K562 (cell line): ENCODE measurements around the gene KCNQ2. TPM values are rescaled to one million over a fixed set of nuclear protein-coding genes. Genes with fewer than 3 reads are reported as not detected.

ENCODE experiments used
- ATAC-seq: fragments of 200-7000 bp; cut with Tn5 transposase; 3 replicates; pipeline ENCODE4 v1.9.1; 2020; ENCODE audit warnings: moderate library complexity
- BruUV-seq: library from RNA; stranded (reverse); fragments of 400-500 nt; replicated peaks from 2 replicates; lab custom pipeline; 2021; lab: Mats Ljungman, UMichigan
- CTCF ChIA-PET: fragments of 300-600 bp; formaldehyde crosslinking; extraction: SDS; loops from one replicate; lab custom pipeline; 2021; ENCODE audit warnings: low intra/inter-chr PET ratio; lab: Yijun Ruan, JAX
- POLR2A ChIA-PET: fragments of 300-600, 350-650 bp; sonication (Branson Sonifier 250); formaldehyde crosslinking; extraction: SDS; loops from one replicate; lab custom pipeline; 2021; ENCODE audit warnings: antibody characterized with exemption, inconsistent platforms; lab: Yijun Ruan, JAX
- DNase-seq, 4 experiments: peaks; one replicate each; pipeline versions ENCODE4 v3.0.0 to v3.0.0-alpha.2; 2011 to 2018; ENCODE audit warnings: low spot score in 3 of 4, mixed read lengths in 3 of 4; ENCODE audit errors: extremely low read depth in 1 of 4
- FAIRE-seq: peaks from 2 replicates; lab custom pipeline; 2011; peaks lifted over from hg19 to GRCh38; lab: Jason Lieb, UNC
- H2AFZ ChIP-seq: 2 replicates; pipeline ENCODE4 v1.6.0; 2011; ENCODE audit warnings: low read depth, low read length, control low read depth, inconsistent platforms
- H3K27ac ChIP-seq: fragments of 200-600 bp; 3 replicates; pipeline ENCODE4 v1.8.0; 2011; ENCODE audit warnings: low read depth, mild to moderate bottlenecking, control low read depth, inconsistent platforms, low read length, moderate library complexity, mixed read lengths; ENCODE audit errors: extremely low read depth
- H3K27me3 ChIP-seq, 2 experiments: fragments of 300-600 bp in 1 of 2; 2 replicates in 1 of 2; 3 replicates in 1 of 2; pipeline versions ENCODE4 v1.6.0 to v1.8.0; 2011; ENCODE audit warnings: inconsistent platforms in 2 of 2, low read length in 2 of 2, mild to moderate bottlenecking in 1 of 2, mixed read lengths in 1 of 2, moderate library complexity in 1 of 2; ENCODE audit not compliant: control insufficient read depth in 2 of 2, insufficient read depth in 2 of 2
- H3K36me3 ChIP-seq: fragments of 300-600 bp; 3 replicates; pipeline ENCODE4 v1.8.0; 2011; ENCODE audit warnings: mild to moderate bottlenecking, low read length, inconsistent platforms; ENCODE audit not compliant: control insufficient read depth, insufficient read depth
- H3K4me1 ChIP-seq, 2 experiments: fragments of 200-600 bp in 1 of 2; replicated peaks in 1 of 2; 2 replicates in 1 of 2; 3 replicates in 1 of 2; pipeline versions ENCODE4 v1.5.1 to v1.8.0; 2011; ENCODE audit warnings: inconsistent platforms in 2 of 2, low read length in 2 of 2, mild to moderate bottlenecking in 1 of 2, mixed read lengths in 1 of 2, moderate library complexity in 1 of 2; ENCODE audit not compliant: control insufficient read depth in 2 of 2, insufficient read depth in 2 of 2
- H3K4me2 ChIP-seq: 2 replicates; pipeline ENCODE4 v1.6.1; 2011; ENCODE audit warnings: low read length, control low read depth, inconsistent platforms, mixed read lengths; ENCODE audit not compliant: insufficient read depth
- H3K4me3 ChIP-seq: fragments of 200-600 bp; sonication (generic), shearing (Covaris generic); 2 replicates; pipeline ENCODE4 v1.5.1; 2016; ENCODE audit warnings: control low read depth, inconsistent platforms
- H3K79me2 ChIP-seq: fragments of 200-600 bp; 3 replicates; pipeline ENCODE4 v1.8.0; 2011; ENCODE audit warnings: low read length, inconsistent platforms; ENCODE audit not compliant: control insufficient read depth, insufficient read depth
- H3K9ac ChIP-seq, 2 experiments: 2 replicates each; pipeline versions ENCODE4 v1.6.0 to v1.6.1; 2011; ENCODE audit warnings: low read depth in 2 of 2, low read length in 2 of 2, control low read depth in 1 of 2, inconsistent platforms in 1 of 2, mild to moderate bottlenecking in 1 of 2, mixed read lengths in 1 of 2; ENCODE audit not compliant: insufficient read depth in 1 of 2
- H3K9me1 ChIP-seq: one replicate; pipeline ENCODE4 v1.6.0; 2011; ENCODE audit warnings: inconsistent platforms, mild to moderate bottlenecking, low read length, moderate library complexity; ENCODE audit not compliant: control insufficient read depth, insufficient read depth
- H3K9me3 ChIP-seq: replicated peaks from 2 replicates; pipeline ENCODE4 v1.5.1; 2011; ENCODE audit warnings: low read depth, low read length, inconsistent platforms; ENCODE audit not compliant: control insufficient read depth, insufficient read depth
- H4K20me1 ChIP-seq: replicated peaks from 2 replicates; pipeline ENCODE4 v1.6.1; 2011; ENCODE audit warnings: low read length, inconsistent platforms, mixed read lengths; ENCODE audit not compliant: control insufficient read depth, insufficient read depth
- ARNT ChIP-seq, 2 experiments: fragments of 450-650 bp; IDR thresholded peaks; 2 replicates each; pipeline ENCODE4 v1.6.1; 2016; ENCODE audit warnings: mild to moderate bottlenecking in 1 of 2
- BHLHE40 ChIP-seq: IDR thresholded peaks from 2 replicates; pipeline ENCODE4 v1.6.1; 2011; ENCODE audit warnings: low read length, improper control_type of control experiment
- BRD9 ChIP-seq: fragments of 450-650 bp; IDR thresholded peaks from 2 replicates; pipeline ENCODE4 v1.6.1; 2018; ENCODE audit warnings: low read depth; ENCODE audit not compliant: partially characterized antibody
- FOXA1 ChIP-seq: fragments of 450-650 bp; IDR thresholded peaks from 2 replicates; pipeline ENCODE4 v1.6.1; 2016; ENCODE audit warnings: mild to moderate bottlenecking, borderline replicate concordance
- FOXO4 ChIP-seq: fragments of 450-650 bp; formaldehyde crosslinking; IDR thresholded peaks from 2 replicates; pipeline ENCODE4 v1.4.0; 2020; ENCODE audit warnings: mild to moderate bottlenecking, moderate library complexity
- KAT7 ChIP-seq: sonication (generic); formaldehyde crosslinking; IDR thresholded peaks from 2 replicates; pipeline ENCODE4 v1.8.0; 2022; ENCODE audit warnings: missing genetic modification reagents, mild to moderate bottlenecking, borderline replicate concordance
- MCM7 ChIP-seq, 2 experiments: fragments of 450-650 bp; IDR thresholded peaks; 2 replicates each; pipeline ENCODE4 v1.6.1; 2016 to 2018
- MEIS2 ChIP-seq: fragments of 450-650 bp; IDR thresholded peaks from 2 replicates; pipeline ENCODE4 v1.6.1; 2014; ENCODE audit warnings: mild to moderate bottlenecking; ENCODE audit not compliant: partially characterized antibody
- MYNN ChIP-seq, 2 experiments: sonication (generic); formaldehyde crosslinking in 1 of 2; IDR thresholded peaks; 2 replicates each; pipeline versions ENCODE4 v1.5.0 to v1.6.1; 2016 to 2020; ENCODE audit warnings: antibody characterized with exemption in 1 of 2, missing genetic modification reagents in 1 of 2
- NCOA4 ChIP-seq: fragments of 450-650 bp; IDR thresholded peaks from 2 replicates; pipeline ENCODE4 v1.6.1; 2018; ENCODE audit warnings: mild to moderate bottlenecking; ENCODE audit not compliant: partially characterized antibody
- SMC3 ChIP-seq: conservative IDR thresholded peaks from 2 replicates; pipeline ENCODE4 v1.6.1; 2011; ENCODE audit warnings: low read depth, low read length, improper control_type of control experiment; ENCODE audit not compliant: insufficient read depth
- TCF15 ChIP-seq: fragments of 250-450 bp; sonication (Bioruptor Pico); IDR thresholded peaks from 2 replicates; pipeline ENCODE4 v1.8.0; 2022; ENCODE audit warnings: moderate library complexity, mild to moderate bottlenecking, inconsistent platforms
- ZNF197 ChIP-seq: fragments of 200-800 bp; sonication (Bioruptor generic); IDR thresholded peaks from 2 replicates; pipeline ENCODE4 v1.6.1; 2016; ENCODE audit warnings: low read depth, missing genetic modification characterization, missing compliant biosample characterization
- ZNF232 ChIP-seq: sonication (generic); formaldehyde crosslinking; IDR thresholded peaks from 2 replicates; pipeline ENCODE4 v1.8.0; 2022; ENCODE audit warnings: mild to moderate bottlenecking, missing genetic modification reagents
- ZNF695 ChIP-seq: fragments of 450-650 bp; formaldehyde crosslinking; IDR thresholded peaks from 2 replicates; pipeline ENCODE4 v1.4.0; 2020; ENCODE audit warnings: mild to moderate bottlenecking, moderate library complexity
- ZNF717 ChIP-seq: fragments of 250-450 bp; sonication (Bioruptor Pico); IDR thresholded peaks from 2 replicates; pipeline ENCODE4 v1.5.0; 2021
- WGBS: fragments of 100-300 bp; shearing (Covaris generic); methylation state at CpG from one replicate; pipeline ENCODE4 v1.1.6; 2016; ENCODE audit warnings: low coverage, mixed read lengths; ENCODE audit not compliant: insufficient coverage; ENCODE audit errors: missing lambda C conversion rate; 5-methylcytosine and 5-hydroxymethylcytosine counted together
- in situ Hi-C: fragments of 300-500 bp; cut with MboI; formaldehyde crosslinking; loops from 4 replicates; pipeline ENCODE4 v1.15.0; 2018; ENCODE audit warnings: inconsistent platforms, mixed read lengths
- intact Hi-C: fragments of 100-400 bp; cut with micrococcal nuclease; formaldehyde crosslinking; loops from 2 replicates; pipeline ENCODE4 v1.14.2; 2022
- polyA plus RNA-seq, 8 experiments: library from polyadenylated mRNA; depleted of rRNA in 4 of 8; stranded (reverse) in 5 of 8; unstranded in 3 of 8; fragments of >200 nt; fragmentation: Nextera tagmentation in 2 of 8; fragmentation: Illumina TruSeq in 1 of 8; extraction: Ambion mirVana in 2 of 8; extraction: Trizol in 1 of 8; gene quantifications; 2 replicates each; pipeline versions ENCODE4 v1.2.1 to v1.2.3, GENCODE V29; 2011 to 2014; ENCODE audit warnings: inconsistent platforms in 1 of 8, missing spikeins in 1 of 8
- total RNA-seq, 7 experiments: library from RNA; depleted of rRNA in 6 of 7; stranded (reverse); fragments of >200 nt in 6 of 7; fragmentation: Illumina TruSeq in 2 of 7; extraction: Trizol in 2 of 7; gene quantifications; 2 replicates each; pipeline versions ENCODE4 v1.2.1 to v1.2.3, GENCODE V29; 2011 to 2021; ENCODE audit warnings: low replicate concordance in 1 of 7

Gene KCNQ2
- total and polyA plus RNA-seq, 9 of the 15 experiments (the other 6 are each of a cell fraction or from before 2014, with no cell fraction given), result 0.13 to 0.16 TPM; not detected in 7

- no peak for DNase-seq
- H3K9ac ChIP-seq, result no peak overlapping the region
- H3K36me3 ChIP-seq, result no peaks in the 10 kb centered on the region
- H3K4me2 ChIP-seq, result no peak overlapping the region
- H3K9me1 ChIP-seq, result no peaks in the 10 kb centered on the region
- ATAC-seq, result no peak
- H3K4me3 ChIP-seq, result no peak overlapping the region
- H2AFZ ChIP-seq, result no peak overlapping the region
- no peak for FAIRE-seq
- H3K27ac ChIP-seq, result no peak overlapping the region
- H3K9me3 ChIP-seq, result peaks cover under 1% of the 10 kb centered on the region; the same call in 1 of the 2 replicates
- H3K27me3 ChIP-seq, result peaks cover 20 to 47% of the 10 kb centered on the region in 2 experiments
- TF ChIP-seq MEIS2 (no peak), ZNF695 (CRISPR knock-in tag) (no peak), MCM7 (IDR thresholded peaks at IDR 0.05) (no peak), MYNN (IDR thresholded peaks at IDR 0.05) (no peak), MYNN (CRISPR knock-in tag; IDR thresholded peaks at IDR 0.05) (no peak), FOXA1 (no peak), BRD9 (no peak), TCF15 (CRISPR knock-in tag) (no peak), KAT7 (CRISPR knock-in tag) (no peak), NCOA4 (no peak), ZNF717 (no peak), SMC3 (no peak), ARNT (IDR thresholded peaks at IDR 0.05) (no peak), ZNF197 (CRISPR knock-in tag) (no peak), BHLHE40 (no peak), ZNF232 (CRISPR knock-in tag) (no peak), FOXO4 (CRISPR knock-in tag) (no peak)
- CTCF ChIA-PET, result no interaction called here
- no TSS peak for BruUV-seq
- intact Hi-C loops, result no loop called here
- H3K79me2 ChIP-seq, result no peaks in the 10 kb centered on the region
- POLR2A ChIA-PET, result no interaction called here
- H3K4me1 ChIP-seq, result peaks cover 0 to 29% of the 10 kb centered on the region in 2 experiments; a peak in 2 of 5 replicates
- H4K20me1 ChIP-seq, result no peaks in the 10 kb centered on the region
- 0% methylated on average over 11 of the region's 12 CpGs for WGBS
- in situ Hi-C loops, result no loop called here
These were observed 34.3 kb downstream of the KCNQ2 start for GRCh38 chr20:63438121-63438520.
